Activated naive CD4-positive, alpha-beta T cell treated with anti-CD3 and anti-CD28 coated beads, Interleukin-2, amount 50 U/mL, for 16 hours (primary cell): Measurements from ENCODE around the gene DLX5.

Experiments
- DNase-seq: peaks from one replicate; pipeline ENCODE4 v3.0.0-alpha.2; 2020

The DLX5 gene

DNA sequence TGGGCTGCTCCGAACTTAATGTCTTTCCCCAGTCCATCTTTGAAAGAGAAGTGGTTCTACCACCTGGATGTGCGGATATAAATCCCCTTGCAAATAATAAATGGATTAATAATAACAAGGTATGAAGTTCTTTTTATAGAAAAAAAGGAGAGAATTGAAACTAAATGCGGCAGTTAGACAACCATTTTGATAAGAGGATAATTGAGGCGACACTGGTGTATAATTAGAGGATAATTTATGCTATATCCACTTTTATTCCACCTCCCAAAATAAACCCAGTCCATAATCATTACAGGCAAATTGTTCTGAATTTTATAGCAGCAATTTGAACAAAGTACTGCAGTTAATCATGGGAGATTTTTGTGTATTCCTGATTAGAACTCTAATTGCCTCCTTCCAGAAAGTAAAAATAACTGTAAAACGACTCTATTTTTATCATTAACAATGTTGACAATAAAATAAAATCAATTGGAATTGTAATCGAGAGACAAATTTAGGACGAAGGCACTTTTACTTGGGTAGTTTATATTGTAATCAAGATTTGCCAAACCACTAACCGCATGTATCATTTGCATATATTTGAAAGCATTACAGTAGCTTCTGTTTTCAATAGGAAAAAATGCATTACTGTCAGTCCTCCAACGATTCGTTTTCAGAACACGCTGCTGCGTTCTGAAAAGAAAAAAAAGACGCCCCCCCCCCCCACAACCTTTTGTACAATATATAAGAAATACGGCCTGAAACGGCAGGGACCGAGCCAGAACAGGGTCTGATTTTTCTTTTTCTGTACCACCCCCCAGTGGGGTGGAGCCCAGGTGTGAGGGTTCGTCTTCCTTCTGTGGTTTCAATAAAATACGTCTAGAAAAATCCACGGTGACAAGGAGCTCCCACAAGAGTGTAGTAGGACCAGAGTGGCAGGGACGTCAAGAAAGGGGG, 20.1 kb downstream of the DLX5 start:
- DNase-seq = no peak

DNA sequence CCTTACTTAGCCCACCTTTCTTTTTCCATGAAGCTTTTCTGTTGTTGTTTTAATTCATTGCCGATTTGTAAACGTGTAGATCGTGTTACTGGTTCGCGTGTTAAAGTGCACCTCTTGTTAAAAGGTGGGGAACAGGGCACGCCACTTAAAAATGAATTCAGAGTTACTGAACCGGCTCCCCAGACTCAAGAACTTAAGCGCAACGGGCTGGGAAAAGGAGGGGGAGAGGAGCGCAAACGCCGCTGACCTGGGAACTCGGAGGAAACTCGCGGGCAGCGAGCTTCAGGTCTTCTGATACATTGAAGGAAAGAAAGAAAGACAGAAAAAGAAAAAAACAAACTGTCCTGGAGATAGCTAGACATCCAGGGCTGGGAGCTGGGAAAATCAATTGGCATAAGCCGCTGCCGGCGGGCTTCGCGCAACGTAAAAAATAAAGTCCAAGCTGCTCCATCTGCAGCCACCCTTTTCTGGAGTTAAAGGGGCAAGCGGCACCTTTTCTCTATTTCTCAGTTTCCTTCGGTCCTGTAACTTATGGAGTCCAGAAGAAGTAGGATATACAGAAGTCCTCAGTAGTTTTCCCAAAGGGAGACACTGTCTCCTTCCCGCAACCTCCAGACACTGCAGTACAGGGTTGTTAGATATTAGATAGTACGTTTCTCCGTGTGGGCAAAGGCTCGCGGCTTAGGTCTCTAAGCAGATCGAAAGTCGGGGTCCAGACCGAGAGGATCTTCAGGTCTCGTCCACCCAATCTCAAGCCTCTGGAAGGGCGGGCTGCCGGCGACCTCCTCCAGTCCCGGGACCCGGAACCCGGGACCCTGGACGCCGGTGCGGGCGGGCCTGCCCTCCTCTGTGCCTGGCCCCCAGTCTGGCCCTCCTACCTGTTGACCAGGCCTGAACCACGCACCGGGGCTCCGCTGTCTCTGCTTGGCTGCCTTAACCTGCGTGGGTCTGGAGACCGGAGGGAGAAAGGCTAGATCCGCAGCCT, 21.1 kb downstream of the DLX5 start:
- DNase-seq = no peak

DNA sequence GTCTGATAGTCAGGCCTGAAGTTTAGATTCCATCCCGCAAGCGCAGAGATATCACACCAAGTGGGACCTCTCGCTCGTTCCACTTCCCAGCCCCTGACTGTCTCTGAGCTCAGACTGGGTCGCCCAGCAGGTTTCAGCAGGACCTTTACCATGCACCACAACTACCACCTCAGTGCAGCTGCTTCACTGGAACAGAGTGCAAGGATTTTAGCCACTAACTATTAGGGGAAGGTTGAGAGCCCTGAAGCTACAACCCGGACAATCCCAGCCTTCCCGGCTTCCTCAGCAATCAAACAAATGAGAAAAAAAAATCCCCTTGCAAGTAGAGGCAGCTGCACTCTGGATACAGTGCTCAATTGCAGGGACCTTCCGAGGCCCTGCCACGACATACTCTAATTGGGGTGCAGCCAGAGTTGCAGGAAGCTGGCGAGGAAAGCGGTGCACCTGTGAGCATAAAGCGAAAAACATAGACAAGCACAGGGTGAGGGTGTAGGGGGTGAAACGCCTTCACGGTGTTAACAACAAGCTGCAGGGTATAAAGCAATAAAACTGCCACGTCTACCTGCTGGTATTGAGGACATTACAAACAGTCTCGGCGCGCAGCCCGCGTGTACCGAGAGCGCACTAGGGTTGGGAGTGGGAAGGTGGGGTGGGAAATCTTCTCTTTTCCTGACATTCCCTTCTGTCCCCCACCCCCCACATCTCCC, 21.9 kb downstream of the DLX5 start:
- DNase-seq = no peak

DNA sequence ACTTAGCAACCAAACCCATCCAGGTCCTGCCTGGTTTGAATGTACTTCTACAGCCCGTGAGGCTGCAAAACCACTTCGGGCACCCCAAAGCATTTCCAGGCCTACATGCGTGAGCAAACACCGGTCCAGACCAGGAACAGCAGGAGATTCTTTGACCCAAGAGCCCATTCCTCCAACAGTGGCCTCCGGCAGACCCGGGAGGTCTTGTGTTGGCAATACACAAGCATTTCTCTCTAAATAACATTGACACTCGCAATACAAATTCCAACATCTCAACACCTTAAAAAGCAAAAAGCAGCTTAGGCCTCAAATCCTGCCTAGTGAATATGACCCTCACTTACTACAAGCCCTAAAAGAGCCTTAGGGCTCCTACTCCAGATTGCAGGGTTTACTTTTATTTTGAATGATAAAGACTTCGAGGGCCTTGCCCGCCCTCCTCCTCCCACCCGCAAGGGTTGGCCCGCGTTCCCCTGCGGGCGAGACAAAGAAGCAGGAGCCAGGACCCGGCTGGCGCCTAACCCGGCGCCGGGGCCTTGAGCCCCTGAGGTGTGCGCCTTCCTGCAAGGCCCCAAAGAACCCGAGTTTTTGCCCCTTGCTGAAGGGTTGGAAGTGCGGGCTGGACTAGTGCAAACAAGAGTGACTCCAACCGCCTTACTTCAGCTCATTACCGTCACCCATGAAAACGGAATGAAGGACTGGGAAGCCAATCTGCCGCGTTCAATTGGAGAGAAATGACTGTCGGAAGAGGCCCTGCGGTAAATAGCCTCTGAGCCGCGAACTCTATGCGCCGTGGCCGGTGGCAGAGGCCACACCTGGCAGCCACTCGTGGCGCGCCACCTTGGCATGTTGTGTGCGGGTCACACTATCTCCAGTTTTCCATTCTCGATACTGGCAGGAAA, 22.7 kb downstream of the DLX5 start:
- DNase-seq = no peak

DNA sequence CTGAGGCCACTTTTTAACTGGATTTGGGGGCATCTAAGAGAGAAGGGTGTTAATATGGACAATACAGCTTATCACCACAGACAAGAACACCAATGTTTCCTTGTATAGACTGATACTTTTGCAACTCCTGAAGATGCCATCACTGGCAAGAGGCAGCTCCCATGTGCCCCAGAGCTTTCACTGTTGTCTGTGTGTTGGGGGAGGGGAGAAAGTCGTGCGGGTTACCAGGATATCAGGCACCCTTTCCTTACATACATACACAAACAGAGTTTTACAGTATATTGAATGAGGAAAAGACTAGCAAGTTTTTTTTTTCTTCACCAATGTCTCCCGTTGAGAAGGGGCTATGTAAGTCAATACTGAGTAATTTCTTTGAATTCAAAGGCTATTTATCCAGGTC, 23.4 kb downstream of the DLX5 start:
- DNase-seq = no peak

DNA sequence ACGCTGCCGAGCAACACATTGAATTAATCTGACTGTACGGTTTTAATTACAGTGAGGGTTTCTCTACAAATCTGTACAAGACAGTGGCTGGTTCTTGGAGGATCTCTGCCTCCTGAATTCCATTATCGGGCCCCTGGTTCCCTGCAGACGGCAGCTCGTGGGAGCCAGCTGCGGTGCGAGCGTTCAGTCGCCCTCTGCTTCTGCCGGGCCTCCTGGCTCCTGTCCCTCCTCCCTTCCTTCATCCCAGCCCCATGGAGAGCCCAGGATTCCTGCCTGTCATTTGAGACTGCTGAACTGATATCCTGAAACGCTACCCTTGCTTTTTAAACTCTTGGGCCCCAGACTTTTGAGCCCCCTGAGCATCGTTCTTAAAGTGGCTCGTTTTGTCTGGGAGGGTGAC, 25.9 kb downstream of the DLX5 start:
- no peak for DNase-seq

DNA sequence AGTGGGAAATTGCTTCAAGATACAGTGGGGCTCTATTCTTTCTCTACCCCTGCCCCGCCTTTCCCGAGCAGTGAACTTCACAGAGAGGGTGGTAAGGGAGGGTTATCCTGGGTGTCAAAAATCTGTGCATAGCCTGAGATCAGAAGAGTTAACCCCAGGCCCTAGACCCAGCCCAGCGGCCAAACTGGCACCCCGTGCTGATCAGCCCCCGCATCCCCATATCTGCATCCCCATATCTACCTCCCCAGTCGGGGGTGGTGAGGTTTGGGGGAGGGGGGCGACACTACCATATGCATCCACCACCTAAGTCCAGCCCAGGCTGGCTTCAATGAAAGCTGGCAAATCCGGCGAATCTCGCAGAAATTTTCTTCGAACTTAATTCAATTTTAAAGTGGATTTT, 26.3 kb downstream of the DLX5 start:
- no peak for DNase-seq

DNA sequence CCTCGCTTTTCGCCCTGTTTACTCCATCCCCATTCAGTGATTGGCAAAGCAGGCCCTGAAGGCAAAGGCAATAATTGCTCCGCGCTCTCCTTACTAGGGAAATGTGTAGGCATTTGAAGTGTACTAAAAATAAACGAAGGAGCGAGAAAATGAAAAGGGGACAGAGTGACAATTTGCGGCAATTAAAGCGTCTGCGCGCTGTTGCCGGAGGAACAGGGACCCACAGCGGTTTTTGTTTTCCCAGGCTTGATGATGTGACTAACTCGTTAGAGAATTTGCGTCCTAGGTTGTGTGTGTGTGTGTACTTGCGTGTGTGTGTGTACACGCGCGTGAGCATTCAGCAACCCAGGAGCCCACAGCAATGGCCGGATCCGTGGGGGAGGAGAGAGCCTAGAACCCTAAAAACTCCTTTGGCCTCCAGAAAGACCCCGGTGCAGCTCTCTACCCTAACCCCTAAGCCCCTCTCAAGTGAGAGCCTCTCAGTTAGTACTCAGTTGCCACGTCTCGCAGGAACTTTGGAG, 27.1 kb downstream of the DLX5 start:
- no peak for DNase-seq

DNA sequence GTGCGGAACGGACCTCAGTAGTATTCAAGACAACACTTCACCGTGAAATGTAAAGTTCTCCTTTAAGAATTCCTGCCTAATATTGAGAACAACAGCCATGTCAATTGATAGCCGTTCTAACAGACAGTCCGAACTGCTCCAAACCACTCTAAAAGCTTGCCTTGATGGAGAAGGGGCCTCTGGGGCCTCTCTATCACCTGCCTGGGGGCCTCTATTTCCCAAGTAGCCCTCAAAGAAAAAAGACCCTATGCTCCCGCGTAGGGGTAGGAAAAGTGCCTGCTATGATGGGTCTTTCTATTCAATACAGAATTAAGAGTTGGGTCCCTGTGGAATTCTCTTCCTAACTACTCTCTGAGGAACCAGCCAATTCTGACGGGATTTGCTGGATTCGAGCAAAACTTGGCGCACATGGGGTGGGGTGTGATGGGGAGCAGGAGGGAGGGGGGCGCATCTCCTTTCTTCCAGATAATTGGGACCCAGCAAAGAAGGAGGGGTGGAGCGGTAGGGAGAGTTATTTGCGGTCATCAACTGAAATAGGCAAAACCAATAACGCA, 27.6 kb downstream of the DLX5 start:
- no peak for DNase-seq

DNA sequence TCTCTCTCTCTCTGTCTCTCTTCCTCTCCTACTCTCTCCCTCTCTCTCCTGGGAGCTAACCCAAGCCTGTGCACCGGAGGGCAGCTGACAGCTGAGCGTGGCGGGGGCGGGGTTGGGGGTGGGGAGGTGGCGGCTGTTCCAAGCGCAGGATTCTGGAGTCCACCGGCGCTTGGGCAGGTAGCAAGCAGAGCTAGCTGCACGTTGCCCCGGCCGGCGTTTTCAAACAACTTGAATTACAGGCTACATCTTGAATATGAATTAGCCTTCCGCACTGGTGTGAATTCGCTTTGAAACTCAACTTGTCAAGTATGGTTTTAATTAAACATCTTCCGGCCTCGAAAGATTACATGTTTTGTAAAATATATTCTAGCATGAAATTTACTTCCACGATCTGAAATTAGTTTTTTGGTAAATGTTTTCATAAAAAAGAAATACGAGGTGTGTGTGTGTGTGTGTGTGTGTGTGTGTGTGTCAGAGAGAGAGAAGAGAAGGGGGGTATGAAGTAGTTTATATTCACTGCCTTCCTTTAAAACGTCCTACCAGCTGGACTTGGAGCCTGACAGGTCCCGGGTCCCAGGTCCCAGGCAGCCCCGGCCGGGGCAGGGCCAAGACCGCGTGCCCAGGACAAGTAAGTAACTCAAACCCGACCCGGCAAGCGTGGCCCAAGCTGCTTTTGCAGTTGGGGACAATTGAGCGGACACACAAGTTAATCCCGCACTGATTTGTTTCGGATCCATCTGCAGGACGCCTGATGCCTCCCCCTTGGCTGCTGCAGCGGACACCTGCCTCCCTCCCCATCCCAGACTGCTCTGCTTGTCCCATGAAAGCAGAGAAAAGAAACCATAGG, 28.3 kb downstream of the DLX5 start:
- no peak for DNase-seq

DNA sequence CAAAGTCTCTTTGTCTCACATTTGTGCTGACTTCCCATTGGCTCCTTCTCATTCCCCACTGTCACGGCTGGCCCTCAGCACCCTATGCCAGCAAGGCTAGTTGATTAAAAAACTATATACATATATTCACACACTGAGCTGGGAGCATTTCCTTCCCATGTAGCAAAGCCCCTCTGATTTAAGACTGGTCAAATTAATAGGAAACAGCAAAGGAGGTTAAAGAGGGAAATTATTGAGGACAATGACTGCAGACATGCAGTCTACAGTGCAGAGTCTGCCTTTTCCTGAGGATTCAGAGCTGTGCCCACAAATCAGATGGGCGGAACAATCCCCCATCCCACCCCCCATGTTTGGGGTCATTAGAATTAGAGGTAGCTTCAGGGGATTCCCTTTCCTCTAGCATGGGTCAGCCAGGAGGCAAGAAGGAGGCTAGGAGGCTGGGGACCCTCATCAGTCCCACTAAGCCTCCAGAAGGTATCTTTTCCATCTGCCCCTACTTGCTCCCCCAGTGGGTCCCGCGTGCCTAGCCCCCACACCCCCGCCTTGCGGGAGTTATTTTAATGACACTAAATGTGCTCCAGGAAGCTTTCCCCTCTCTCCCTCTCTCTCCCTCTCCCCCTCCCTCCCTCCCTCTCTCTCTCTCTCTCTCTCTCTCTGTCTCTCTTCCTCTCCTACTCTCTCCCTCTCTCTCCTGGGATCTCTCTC, 29.1 kb downstream of the DLX5 start:
- no peak for DNase-seq

DNA sequence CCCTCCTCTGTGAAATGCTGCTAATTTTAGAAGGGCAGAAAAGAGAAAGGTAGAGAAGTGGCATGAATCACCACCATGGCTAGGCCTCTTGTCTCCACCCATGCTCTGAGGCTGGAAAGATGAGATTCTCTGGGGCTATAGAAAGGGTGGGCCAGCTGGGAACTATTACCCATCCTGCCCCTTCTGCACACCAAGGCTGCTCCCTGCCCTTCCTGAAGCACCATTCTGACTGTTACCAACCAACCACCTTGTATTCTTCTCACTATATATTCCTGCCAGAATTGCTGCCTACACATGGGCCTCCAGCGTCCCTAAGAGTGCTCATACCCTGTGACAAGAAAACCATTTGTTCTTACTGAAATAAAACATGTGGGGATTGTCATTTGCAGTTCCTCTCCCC, 30.7 kb downstream of the DLX5 start:
- DNase-seq = no peak

DNA sequence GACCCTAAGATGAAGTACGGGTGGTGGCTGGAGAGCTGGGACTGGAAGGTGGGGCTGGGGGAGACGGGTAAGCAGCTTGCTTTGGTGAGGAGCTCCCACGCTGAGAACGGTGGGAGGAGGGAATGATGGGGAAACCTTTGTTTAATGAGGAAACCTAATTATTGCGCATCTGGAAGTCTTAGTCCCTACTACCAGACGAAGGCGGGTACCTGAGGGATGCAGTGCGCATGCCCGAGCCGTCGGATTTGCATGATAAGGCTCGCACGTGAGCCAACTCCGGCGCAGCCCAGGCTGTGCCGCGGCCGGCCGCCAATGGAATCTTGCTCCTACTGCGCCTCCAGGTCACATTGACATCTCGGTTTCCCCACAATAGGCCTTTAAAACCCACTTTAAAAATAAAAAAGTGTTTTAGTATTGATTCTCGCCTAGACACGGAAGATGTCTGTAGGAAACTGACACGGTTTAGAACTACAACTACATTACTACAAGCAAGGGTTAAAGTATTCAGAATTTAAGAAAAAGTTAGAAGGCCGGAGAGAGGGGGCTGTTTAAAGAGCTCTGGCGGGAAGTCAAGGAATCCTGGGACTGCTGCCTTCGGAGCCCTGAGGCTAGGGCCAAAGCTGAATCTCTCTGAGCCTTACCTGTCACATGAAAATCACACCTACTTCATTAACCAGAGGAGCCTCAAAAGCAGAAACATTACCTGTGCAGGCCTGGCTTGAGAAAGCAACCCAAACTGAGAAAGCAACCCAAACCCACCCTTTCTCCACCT, 31.4 kb downstream of the DLX5 start:
- DNase-seq = no peak

DNA sequence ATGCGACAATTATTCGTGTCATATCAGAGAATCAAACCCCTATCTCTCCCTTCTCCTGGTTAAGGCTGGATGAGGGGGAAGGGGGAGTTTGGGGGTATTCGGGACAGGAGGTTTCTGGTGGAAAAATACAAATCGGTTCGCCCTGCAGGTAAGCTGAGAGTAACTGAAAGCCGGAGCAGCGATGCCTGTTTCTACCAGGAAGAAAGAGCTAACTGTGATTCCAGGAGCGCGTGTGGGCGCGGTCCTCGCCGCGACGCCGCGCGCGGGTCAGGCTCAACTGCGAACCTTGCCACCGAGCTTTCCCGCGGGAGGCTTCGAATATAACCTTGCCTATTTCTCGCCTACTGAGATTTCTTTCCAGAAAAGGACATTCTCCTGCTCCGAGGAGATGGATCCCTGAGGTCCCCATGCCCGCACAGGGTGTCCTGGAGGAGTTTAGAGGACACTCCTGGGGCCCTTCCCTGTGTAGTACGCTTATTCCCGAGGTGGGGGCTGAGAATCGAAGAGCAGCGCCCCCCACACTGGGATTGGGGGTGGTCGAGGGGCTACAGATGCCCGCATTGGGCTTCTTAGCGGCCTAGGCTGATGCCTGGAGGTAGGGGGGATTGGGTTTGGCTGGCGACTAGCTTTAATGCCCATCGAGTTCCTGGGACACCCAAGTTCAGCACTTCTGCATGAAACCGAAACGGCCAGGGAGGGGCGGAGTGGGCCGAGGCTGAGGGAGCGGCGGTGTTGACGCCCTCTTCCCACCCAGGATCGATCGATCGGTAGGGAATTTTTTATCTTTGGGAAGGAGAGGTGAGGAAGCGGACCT, 32.2 kb downstream of the DLX5 start:
- no peak for DNase-seq

DNA sequence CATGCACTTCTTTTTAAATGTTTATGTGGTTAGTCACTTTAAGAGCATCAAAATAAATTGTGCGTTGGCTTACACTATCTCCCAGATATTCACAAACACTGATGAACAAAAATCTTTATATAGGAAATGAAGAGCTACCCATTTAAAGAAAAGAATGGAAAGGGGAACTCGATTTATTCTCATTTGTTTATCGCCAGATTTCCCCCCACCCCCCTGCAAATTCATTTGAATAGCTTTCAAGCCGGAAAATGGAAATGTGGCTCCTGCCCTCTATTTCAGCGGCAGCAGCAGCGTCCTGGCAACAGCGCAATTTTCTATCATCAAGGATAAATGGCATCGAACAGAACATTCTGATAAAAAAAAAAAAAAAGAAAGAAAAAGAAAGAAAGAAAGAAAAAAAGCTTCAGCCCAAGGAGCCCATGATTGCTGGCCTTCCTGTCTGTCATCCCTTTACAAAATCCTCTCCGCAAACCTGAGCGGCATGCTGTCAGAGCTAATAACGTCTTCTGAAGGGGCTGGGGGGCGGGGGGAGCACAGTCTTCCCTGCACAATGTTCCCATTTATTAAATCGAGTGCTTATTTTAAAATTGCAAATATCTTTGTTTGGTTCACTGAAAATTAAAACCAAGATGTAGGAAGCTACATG, 33.0 kb downstream of the DLX5 start:
- no peak for DNase-seq

DNA sequence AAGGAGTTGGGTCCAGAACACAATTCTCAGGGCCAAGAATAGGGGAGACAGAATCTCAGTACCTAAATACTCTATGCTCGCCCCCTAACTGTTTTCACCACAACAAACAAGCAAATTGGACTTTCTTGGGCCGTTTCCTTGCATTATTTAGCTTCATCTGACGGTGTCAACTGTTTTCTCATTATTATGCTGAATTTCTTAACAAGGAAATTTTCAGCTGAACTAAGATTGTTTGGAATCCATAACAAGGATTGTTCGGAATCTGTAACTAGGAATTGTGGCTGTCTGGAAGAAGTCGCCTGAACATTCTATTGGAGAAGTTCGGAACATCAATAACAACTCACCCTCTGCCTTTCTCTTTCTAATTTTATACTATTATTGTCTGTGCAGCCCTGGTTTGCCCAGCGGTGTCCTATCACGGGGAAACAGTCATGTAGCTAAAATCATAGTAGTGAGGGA, 34.7 kb downstream of the DLX5 start:
- DNase-seq = no peak

DNA sequence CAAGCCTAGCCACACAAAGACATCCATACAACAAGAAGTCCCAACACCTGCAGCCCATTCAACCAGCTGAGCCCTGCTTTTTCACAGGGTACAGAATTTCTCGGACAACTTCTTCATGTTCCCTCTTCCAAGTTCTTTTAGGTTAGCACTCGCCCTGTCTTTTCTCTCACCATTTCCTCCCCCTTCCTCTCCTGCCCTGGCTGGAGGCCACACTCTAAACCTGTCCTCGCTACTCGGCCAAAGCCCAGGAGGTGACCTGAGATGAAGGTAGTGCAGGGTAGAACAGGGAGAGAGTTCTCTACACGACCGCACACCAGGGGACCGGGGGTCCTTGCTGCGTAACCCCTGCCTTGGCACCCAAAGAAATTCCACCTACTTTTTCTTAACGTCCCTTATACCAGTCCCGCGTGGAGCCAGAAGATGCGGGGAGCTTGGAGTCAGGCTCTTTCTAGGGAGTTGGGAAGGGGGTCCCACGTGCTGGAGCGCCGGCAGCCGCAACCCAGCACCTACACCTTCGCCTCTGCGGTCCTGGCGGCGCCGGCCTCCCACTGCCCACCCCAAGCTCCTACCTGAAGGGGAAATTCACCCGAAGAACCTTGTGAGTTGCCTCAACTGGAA, 35.3 kb downstream of the DLX5 start:
- no peak for DNase-seq
